HL-60 (cell line): ENCODE results near the gene JAGN1.

Source experiments
- CTCF ChIP-seq: IDR thresholded peaks from one replicate; pipeline ENCODE4 v1.5.1; 2011; ENCODE audit warnings: low read length, control low read depth, inconsistent platforms; ENCODE audit not compliant: insufficient read depth
- POLR2AphosphoS5 ChIP-seq: IDR thresholded peaks from 2 replicates; pipeline ENCODE4 v1.6.1; 2012; ENCODE audit warnings: low read depth
- SPI1 ChIP-seq: IDR thresholded peaks from 2 replicates; pipeline ENCODE4 v1.6.1; 2012; ENCODE audit warnings: low read depth, mild to moderate bottlenecking, borderline replicate concordance

- TF ChIP-seq CTCF (peak; percentile 67), POLR2AphosphoS5 (no peak; the same call in 1 of the 2 replicates), SPI1 (no peak)
Observed at GRCh38 chr3:9932843-9933560, 42.6 kb downstream of the JAGN1 start.
